Pons (tissue), 1 donor: ENCODE data around the gene DCPS.
"Not testable (repeated sequence)": the region's sequence is repeated elsewhere in the genome, so short reads cannot be mapped to it uniquely, and the experiment has no call there.

Source experiments
- DNase-seq: peaks from one replicate; pipeline ENCODE4 v3.0.0-alpha.2; 2016; ENCODE audit warnings: low spot score

The DCPS gene

GRCh38 chr11:126303623-126304456 is at the start of gene DCPS:
Gene DCPS (plus strand): TSS chr11:126304060. CDS start chr11:126304081, 21 bp downstream.
- peak; percentile 88 for DNase-seq

- no peak for DNase-seq
Measured at GRCh38 chr11:126254819-126255218, 49.0 kb upstream of the DCPS start.

GRCh38 chr11:126255507-126255906 is 48.4 kb upstream of the DCPS start:
- DNase-seq: not testable (repeated sequence)

GRCh38 chr11:126256216-126256615 is 47.6 kb upstream of the DCPS start:
- DNase-seq: no peak

GRCh38 chr11:126257144-126257543 is 46.7 kb upstream of the DCPS start:
- DNase-seq: no peak

- no peak for DNase-seq
Measured at GRCh38 chr11:126257764-126258163, 46.1 kb upstream of the DCPS start.

GRCh38 chr11:126262216-126262615 is 41.6 kb upstream of the DCPS start:
- no peak for DNase-seq

GRCh38 chr11:126263489-126263888 is 40.4 kb upstream of the DCPS start:
- DNase-seq: no peak

GRCh38 chr11:126265811-126266210 is 38.0 kb upstream of the DCPS start:
- DNase-seq: no peak

GRCh38 chr11:126267650-126268049 is 36.2 kb upstream of the DCPS start:
- no peak for DNase-seq

GRCh38 chr11:126268361-126268707 is 35.5 kb upstream of the DCPS start:
- DNase-seq: no peak

- DNase-seq: peak; percentile 98
Measured at GRCh38 chr11:126268708-126269579, 34.9 kb upstream of the DCPS start, which contains the start of the genes FOXRED1 and SRPRA. Gene FOXRED1 (plus strand): TSS chr11:126269154. CDS start chr11:126269207, 53 bp downstream. Gene SRPRA (minus strand): TSS chr11:126268895. CDS start chr11:126268804, 91 bp downstream.

GRCh38 chr11:126277322-126277721 is 26.5 kb upstream of the DCPS start:
- no peak for DNase-seq

- no peak for DNase-seq
Measured at GRCh38 chr11:126277780-126278179, 26.1 kb upstream of the DCPS start.

GRCh38 chr11:126279191-126279590 is 24.7 kb upstream of the DCPS start:
- DNase-seq: no peak

GRCh38 chr11:126280595-126280994 is 23.3 kb upstream of the DCPS start:
- DNase-seq: no peak

GRCh38 chr11:126281245-126281644 is 22.6 kb upstream of the DCPS start:
- no peak for DNase-seq

GRCh38 chr11:126281666-126282175 is 22.1 kb upstream of the DCPS start:
- DNase-seq: no peak

- DNase-seq: peak; percentile 44
Measured at GRCh38 chr11:126282361-126282735, 21.5 kb upstream of the DCPS start.

GRCh38 chr11:126282736-126283591 is 20.9 kb upstream of the DCPS start, which contains the start of gene TIRAP:
Gene TIRAP (plus strand): TSS chr11:126283093. CDS start chr11:126290895, 7,802 bp downstream.
- DNase-seq: no peak

GRCh38 chr11:126284829-126285228 is 19.0 kb upstream of the DCPS start:
- DNase-seq: peak; percentile 34

GRCh38 chr11:126288237-126288636 is 15.6 kb upstream of the DCPS start:
- no peak for DNase-seq
